Naive thymus-derived CD4-positive, alpha-beta T cell (primary cell): ENCODE measurements around the gene TUBB2B. TPM values are rescaled to one million over a fixed set of nuclear protein-coding genes. Genes with fewer than 3 reads are reported as not detected.
A peak's percentile ranks its signal among the peaks of the same experiment; 100 is the strongest.

Experiments used
- ATAC-seq: fragments of 150-1000 bp; cut with Tn5 transposase; 2 replicates; pipeline ENCODE4 v1.10.0; 2021; ENCODE audit warnings: mild to moderate bottlenecking, moderate library complexity
- CTCF ChIA-PET: fragments of 350-600 bp; sonication (Branson Sonifier 250); formaldehyde crosslinking; loops from one replicate; lab custom pipeline; 2021; ENCODE audit warnings: antibody characterized with exemption; lab: Charles Lee
- POLR2A ChIA-PET: fragments of 350-600 bp; sonication (Branson Sonifier 250); formaldehyde crosslinking; loops from one replicate; lab custom pipeline; 2021; ENCODE audit warnings: antibody characterized with exemption, inconsistent platforms; lab: Charles Lee
- DNase-seq, 9 donors: peaks; one replicate each; pipeline versions ENCODE4 v3.0.0 to v3.0.0-alpha.2; 2020 to 2022; ENCODE audit warnings: mixed read lengths in 1 of 9
- H3K27ac ChIP-seq: one replicate; pipeline ENCODE4 v1.7.0; 2013; ENCODE audit warnings: mild to moderate bottlenecking, low read depth, low read length, moderate library complexity
- H3K27me3 ChIP-seq, 2 donors: one replicate each; pipeline ENCODE4 v1.7.0; 2013; ENCODE audit warnings: low read length in 2 of 2, mild to moderate bottlenecking in 2 of 2, moderate library complexity in 2 of 2; ENCODE audit not compliant: control insufficient read depth in 2 of 2, insufficient read depth in 2 of 2
- H3K36me3 ChIP-seq, 3 experiments: 1 replicate in 2 of 3; 2 replicates in 1 of 3; pipeline ENCODE4 v1.7.0; 2013; ENCODE audit warnings: low read length in 3 of 3, mild to moderate bottlenecking in 3 of 3, moderate library complexity in 1 of 3; ENCODE audit not compliant: insufficient read depth in 3 of 3, control insufficient read depth in 2 of 3
- H3K4me1 ChIP-seq, 2 donors: one replicate each; pipeline ENCODE4 v1.7.0; 2013; ENCODE audit warnings: low read length in 2 of 2, mild to moderate bottlenecking in 2 of 2, moderate library complexity in 1 of 2; ENCODE audit not compliant: control insufficient read depth in 2 of 2, insufficient read depth in 2 of 2
- H3K4me3 ChIP-seq: 2 replicates; pipeline ENCODE4 v1.7.0; 2013; ENCODE audit warnings: mild to moderate bottlenecking, low read length
- H3K9me3 ChIP-seq, 3 experiments: 1 replicate in 2 of 3; 2 replicates in 1 of 3; pipeline ENCODE4 v1.7.0; 2013; ENCODE audit warnings: low read length in 3 of 3; ENCODE audit not compliant: control insufficient read depth in 2 of 3
- H3K27ac Mint-ChIP-seq, 9 donors: one replicate each; pipeline ENCODE4 v1.8.0; 2020 to 2022; ENCODE audit warnings: mixed read lengths in 9 of 9, mild to moderate bottlenecking in 8 of 9, moderate library complexity in 5 of 9, inconsistent platforms in 2 of 9
- H3K27me3 Mint-ChIP-seq, 5 donors: one replicate each; pipeline ENCODE4 v1.8.0; 2021 to 2022; ENCODE audit warnings: mixed read lengths in 5 of 5, mild to moderate bottlenecking in 1 of 5
- H3K36me3 Mint-ChIP-seq, 5 donors: one replicate each; pipeline ENCODE4 v1.8.0; 2020 to 2022; ENCODE audit warnings: mixed read lengths in 5 of 5, mild to moderate bottlenecking in 3 of 5, inconsistent platforms in 1 of 5
- H3K4me1 Mint-ChIP-seq, 7 donors: one replicate each; pipeline ENCODE4 v1.8.0; 2020 to 2022; ENCODE audit warnings: mixed read lengths in 7 of 7, mild to moderate bottlenecking in 3 of 7, inconsistent platforms in 1 of 7
- H3K4me3 Mint-ChIP-seq, 10 donors: one replicate each; pipeline ENCODE4 v1.8.0; 2020 to 2022; ENCODE audit warnings: mild to moderate bottlenecking in 10 of 10, mixed read lengths in 10 of 10, moderate library complexity in 6 of 10, inconsistent platforms in 2 of 10
- H3K9me3 Mint-ChIP-seq, 11 donors: one replicate each; pipeline ENCODE4 v1.8.0; 2020 to 2022; ENCODE audit warnings: mixed read lengths in 11 of 11, mild to moderate bottlenecking in 4 of 11, inconsistent platforms in 1 of 11, moderate library complexity in 1 of 11
- intact Hi-C, 2 donors: fragments of 100-400 bp; cut with micrococcal nuclease; formaldehyde crosslinking; loops; one replicate each; pipeline ENCODE4 v1.15.1; 2023
- polyA plus RNA-seq, 2 donors: library from polyadenylated mRNA; unstranded; fragments of 300-500 nt; fragmentation: Illumina TruSeq; gene quantifications; one replicate each; pipeline ENCODE4 v1.2.3, GENCODE V29; 2021
- total RNA-seq, 6 experiments: library from RNA in 5 of 6; stranded (reverse) in 5 of 6; gene quantifications; 1 replicate in 5 of 6; 2 replicates in 1 of 6; pipeline ENCODE4 v1.2.3 and lab custom pipeline; 2021 to 2026

TUBB2B gene
- total and polyA plus RNA-seq, 7 experiments from 2014 or later = 0.18 to 1.6 (median 0.40) TPM; not detected in 3

DNA sequence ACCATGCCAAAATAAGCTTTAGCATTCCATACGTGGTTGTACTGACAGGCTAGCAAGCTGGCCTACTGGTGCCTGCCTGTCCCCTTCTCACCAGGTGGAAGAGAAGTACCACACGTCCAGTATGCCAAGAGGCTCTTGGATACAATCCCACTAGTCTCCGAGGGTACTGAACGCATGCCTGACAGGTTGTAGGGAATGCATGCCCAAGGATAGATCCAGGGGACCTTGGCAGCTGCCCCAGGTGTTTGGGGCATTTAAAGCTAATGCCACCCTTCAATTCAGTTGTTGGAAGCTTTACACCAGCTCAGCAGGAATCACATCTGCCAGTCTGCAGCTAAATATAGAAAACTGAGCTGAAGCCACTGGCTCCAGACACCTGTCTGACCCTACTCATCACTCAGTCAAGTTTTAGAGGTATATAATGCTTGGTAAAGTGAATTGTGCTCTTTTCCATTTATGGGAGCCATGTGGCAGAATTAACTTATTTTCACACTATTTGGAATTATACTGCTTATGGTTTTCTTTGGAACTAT lies 4.9 kb downstream of the TUBB2B start:
- H3K4me3 ChIP-seq = no peak overlapping the region
- H3K9me3 ChIP-seq = no peaks in the 10 kb centered on the region
- peaks cover 3 to 5% of the 10 kb centered on the region in 2 donors for H3K27me3 ChIP-seq
- Mint-ChIP-seq H3K27ac (no peak overlapping the region), H3K27me3 (peaks cover 23 to 64% (median 40%) of the 10 kb centered on the region in 5 donors), H3K9me3 (peaks cover 0 to 9% (median 0%) of the 10 kb centered on the region in 11 donors), H3K4me1 (peaks cover 0 to 12% (median 5%) of the 10 kb centered on the region in 7 donors), H3K4me3 (no peak overlapping the region), H3K36me3 (no peaks in the 10 kb centered on the region)
- DNase-seq = no peak
- H3K4me1 ChIP-seq = peaks cover 10% of the 10 kb centered on the region in 2 donors
- ATAC-seq = no peak
- intact Hi-C loops = no loop called here
- CTCF ChIA-PET = no interaction called here
- POLR2A ChIA-PET = no interaction called here
- H3K36me3 ChIP-seq = no peaks in the 10 kb centered on the region
- H3K27ac ChIP-seq = no peak overlapping the region

GRCh38 chr6:3221578-3221977 lies 5.9 kb downstream of the TUBB2B start:
- Mint-ChIP-seq H3K27ac (peak overlapping the region in 1 of 9 donors; percentile 13), H3K27me3 (peaks cover 24 to 65% (median 38%) of the 10 kb centered on the region in 5 donors)

GRCh38 chr6:3220366-3220765 lies 7.1 kb downstream of the TUBB2B start:
- Histone ChIP-seq H3K27ac (no peak overlapping the region), H3K27me3 (no peaks in the 10 kb centered on the region), H3K9me3 (no peaks in the 10 kb centered on the region), H3K4me1 (no peaks in the 10 kb centered on the region), H3K36me3 (no peaks in the 10 kb centered on the region), H3K4me3 (no peak overlapping the region)
- Mint-ChIP-seq H3K4me1 (no peaks in the 10 kb centered on the region), H3K27ac (no peak overlapping the region), H3K4me3 (no peak overlapping the region), H3K27me3 (peaks cover 25 to 62% (median 35%) of the 10 kb centered on the region in 5 donors), H3K9me3 (peaks cover 0 to 9% (median 0%) of the 10 kb centered on the region in 11 donors), H3K36me3 (no peaks in the 10 kb centered on the region)
- DNase-seq (no peak), ATAC-seq (no peak)
- ChIA-PET POLR2A (no interaction called here), CTCF (no interaction called here)
- intact Hi-C loops = no loop called here

More at GRCh38 chr6:3221578-3221977, 5.9 kb downstream of the TUBB2B start:
- Histone ChIP-seq H3K36me3 (no peaks in the 10 kb centered on the region), H3K27me3 (peaks cover 2 to 3% of the 10 kb centered on the region in 2 donors), H3K9me3 (no peaks in the 10 kb centered on the region), H3K4me1 (peaks cover under 1 to 1% of the 10 kb centered on the region in 2 donors), H3K4me3 (no peak overlapping the region), H3K27ac (no peak overlapping the region)
- Mint-ChIP-seq H3K9me3 (peaks cover 0 to 9% (median 0%) of the 10 kb centered on the region in 11 donors), H3K4me1 (peaks cover 0 to 6% (median 2%) of the 10 kb centered on the region in 7 donors), H3K36me3 (no peaks in the 10 kb centered on the region), H3K4me3 (no peak overlapping the region)
- ChIA-PET POLR2A (no interaction called here), CTCF (no interaction called here)
- no peak for ATAC-seq
- DNase-seq = no peak
- intact Hi-C loops = no loop called here

- ChIA-PET POLR2A (no interaction called here), CTCF (no interaction called here)
- H3K4me1 ChIP-seq = no peaks in the 10 kb centered on the region
- H3K27ac ChIP-seq = no peak overlapping the region
- Mint-ChIP-seq H3K27ac (no peak overlapping the region), H3K4me1 (no peaks in the 10 kb centered on the region), H3K4me3 (no peak overlapping the region), H3K36me3 (no peaks in the 10 kb centered on the region), H3K9me3 (peaks cover 0 to 9% (median 0%) of the 10 kb centered on the region in 11 donors), H3K27me3 (peaks cover 21 to 62% (median 27%) of the 10 kb centered on the region in 5 donors)
- no peak for ATAC-seq
- H3K36me3 ChIP-seq = no peaks in the 10 kb centered on the region
- intact Hi-C loops = no loop called here
- no peaks in the 10 kb centered on the region for H3K9me3 ChIP-seq
- H3K4me3 ChIP-seq = no peak overlapping the region
- H3K27me3 ChIP-seq = no peaks in the 10 kb centered on the region
- no peak for DNase-seq
Observed at GRCh38 chr6:3218266-3218665, 9.2 kb downstream of the TUBB2B start.

- no peak overlapping the region for H3K27ac Mint-ChIP-seq
- Histone ChIP-seq H3K4me1 (no peaks in the 10 kb centered on the region), H3K36me3 (no peaks in the 10 kb centered on the region), H3K9me3 (no peaks in the 10 kb centered on the region), H3K27me3 (peaks cover 0 to under 1% of the 10 kb centered on the region in 2 donors), H3K4me3 (no peak overlapping the region), H3K27ac (no peak overlapping the region)
- no peaks in the 10 kb centered on the region for H3K4me1 Mint-ChIP-seq
- DNase-seq = no peak
- peaks cover 0 to 8% (median 0%) of the 10 kb centered on the region in 11 donors for H3K9me3 Mint-ChIP-seq
- no peak overlapping the region for H3K4me3 Mint-ChIP-seq
- ChIA-PET POLR2A (no interaction called here), CTCF (no interaction called here)
- ATAC-seq = no peak
- H3K27me3 Mint-ChIP-seq = peaks cover 24 to 63% (median 32%) of the 10 kb centered on the region in 5 donors
- no peaks in the 10 kb centered on the region for H3K36me3 Mint-ChIP-seq
- intact Hi-C loops = no loop called here
Observed at GRCh38 chr6:3217286-3217685, 10.2 kb downstream of the TUBB2B start.

DNA sequence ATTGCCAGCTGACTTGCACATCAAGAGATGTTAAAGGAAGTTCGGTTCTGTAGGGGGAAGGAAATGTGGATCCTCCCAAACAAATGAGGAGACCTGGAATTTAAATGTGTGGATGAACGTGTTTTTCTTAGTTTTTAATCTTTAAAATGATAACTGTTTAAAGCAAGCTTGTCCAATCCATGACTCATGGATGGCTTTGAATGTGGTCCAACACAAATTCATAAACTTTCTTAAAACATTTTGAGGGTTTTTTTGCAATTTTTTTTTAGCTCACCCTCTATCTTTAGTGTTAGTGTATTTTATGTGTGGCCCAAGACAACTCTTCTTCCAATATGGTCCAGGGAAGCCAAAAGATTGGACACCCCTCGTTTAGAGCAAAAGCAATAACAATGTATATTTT lies 12.6 kb downstream of the TUBB2B start:
- POLR2A ChIA-PET = no interaction called here
- peaks cover 27 to 56% (median 35%) of the 10 kb centered on the region in 5 donors for H3K27me3 Mint-ChIP-seq

DNA sequence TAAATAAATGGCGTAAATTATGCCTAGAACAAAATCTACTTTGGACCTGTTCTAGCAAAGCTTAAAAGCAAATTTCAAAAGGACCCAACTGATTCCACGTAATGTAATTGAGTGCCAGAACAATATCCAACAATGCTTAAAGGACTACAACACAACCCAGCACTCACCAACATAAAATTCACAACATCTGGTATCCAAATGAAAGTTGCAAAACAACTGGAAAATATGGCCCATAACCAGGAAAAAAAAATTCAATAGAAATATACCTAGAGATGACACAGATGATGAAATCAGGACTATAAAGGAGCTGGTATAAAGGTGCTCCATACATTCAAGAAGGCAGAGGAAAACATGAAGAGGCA lies 14.1 kb downstream of the TUBB2B start:
- Histone ChIP-seq H3K27ac (no peak overlapping the region), H3K27me3 (peaks cover 0 to 3% of the 10 kb centered on the region in 2 donors), H3K9me3 (no peaks in the 10 kb centered on the region), H3K4me1 (peaks cover 0 to 5% of the 10 kb centered on the region in 2 donors), H3K36me3 (no peaks in the 10 kb centered on the region), H3K4me3 (no peak overlapping the region)
- DNase-seq = no peak
- Mint-ChIP-seq H3K36me3 (no peaks in the 10 kb centered on the region), H3K27ac (no peak overlapping the region), H3K4me3 (no peak overlapping the region), H3K4me1 (peaks cover 0 to 16% (median 0%) of the 10 kb centered on the region in 7 donors), H3K9me3 (no peaks in the 10 kb centered on the region), H3K27me3 (peaks cover 30 to 44% (median 39%) of the 10 kb centered on the region in 5 donors)
- no peak for ATAC-seq
- CTCF ChIA-PET = no interaction called here
- POLR2A ChIA-PET = no interaction called here
- intact Hi-C loops = no loop called here

More for the DNA sequence above, 12.6 kb downstream of the TUBB2B start:
- CTCF ChIA-PET = interaction anchor here (0.6 to 0.7 kb wide), 3 partner anchors 193 to 528 kb away, joined by 3 to 4 read pairs (median 3); no protein-coding TSS in a partner anchor
- H3K4me3 Mint-ChIP-seq = no peak overlapping the region
- no peaks in the 10 kb centered on the region for H3K4me1 Mint-ChIP-seq
- H3K27ac ChIP-seq = no peak overlapping the region
- no peaks in the 10 kb centered on the region for H3K36me3 Mint-ChIP-seq
- no peak overlapping the region for H3K4me3 ChIP-seq
- ATAC-seq (no peak), DNase-seq (no peak)
- no peaks in the 10 kb centered on the region for H3K4me1 ChIP-seq
- no peak overlapping the region for H3K27ac Mint-ChIP-seq
- no peaks in the 10 kb centered on the region for H3K9me3 ChIP-seq
- intact Hi-C loops = no loop called here
- H3K27me3 ChIP-seq = peaks cover 0 to 3% of the 10 kb centered on the region in 2 donors
- H3K9me3 Mint-ChIP-seq = no peaks in the 10 kb centered on the region
- H3K36me3 ChIP-seq = no peaks in the 10 kb centered on the region
